Body of pancreas (tissue), 4 donors: Measurements from ENCODE around the gene CCNY.

Source experiments
- POLR2A ChIP-seq, 3 donors: fragments of 450-650 bp; IDR thresholded peaks; one replicate each; pipeline ENCODE4 v1.6.1; 2016; ENCODE audit warnings: antibody characterized with exemption in 3 of 3, mild to moderate bottlenecking in 2 of 3
- TF ChIP-seq, protein P1 (sequence below), 7 experiments: fragments of 450-650 bp in 4 of 7; fragments of 200-600 bp in 3 of 7; sonication (generic) in 3 of 7; IDR thresholded peaks; one replicate each; pipeline ENCODE4 v1.5.1; 2016 to 2019; ENCODE audit warnings: antibody characterized with exemption in 7 of 7

DNA sequence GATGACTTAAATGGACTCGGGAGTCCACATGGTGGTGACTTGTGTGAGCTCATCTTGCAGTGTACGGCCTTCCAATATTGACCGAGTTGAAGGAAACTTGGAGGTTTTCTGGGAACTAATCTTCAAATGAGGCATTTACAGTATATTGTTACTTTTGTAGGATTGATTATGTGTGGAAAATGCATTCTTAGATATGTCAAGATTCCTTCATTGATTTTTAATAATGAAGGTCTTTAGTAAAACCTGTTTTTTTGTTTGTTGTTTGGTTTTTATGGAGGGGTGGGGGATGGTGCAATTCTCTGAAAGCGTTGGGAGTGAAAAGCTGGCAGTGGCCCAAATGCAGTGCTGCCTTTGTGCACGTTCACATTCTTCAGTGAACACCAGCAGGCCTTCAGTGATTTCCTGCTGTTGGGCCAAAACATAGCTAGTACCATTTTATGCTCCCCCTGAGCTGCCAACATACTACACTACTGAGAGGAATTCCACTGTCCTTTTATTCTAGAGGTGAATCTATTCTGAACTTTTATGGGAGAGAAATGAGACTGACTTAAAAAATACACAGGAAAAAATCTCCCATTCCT lies 50.4 kb downstream of the CCNY start:
- TF ChIP-seq, protein P1, sequence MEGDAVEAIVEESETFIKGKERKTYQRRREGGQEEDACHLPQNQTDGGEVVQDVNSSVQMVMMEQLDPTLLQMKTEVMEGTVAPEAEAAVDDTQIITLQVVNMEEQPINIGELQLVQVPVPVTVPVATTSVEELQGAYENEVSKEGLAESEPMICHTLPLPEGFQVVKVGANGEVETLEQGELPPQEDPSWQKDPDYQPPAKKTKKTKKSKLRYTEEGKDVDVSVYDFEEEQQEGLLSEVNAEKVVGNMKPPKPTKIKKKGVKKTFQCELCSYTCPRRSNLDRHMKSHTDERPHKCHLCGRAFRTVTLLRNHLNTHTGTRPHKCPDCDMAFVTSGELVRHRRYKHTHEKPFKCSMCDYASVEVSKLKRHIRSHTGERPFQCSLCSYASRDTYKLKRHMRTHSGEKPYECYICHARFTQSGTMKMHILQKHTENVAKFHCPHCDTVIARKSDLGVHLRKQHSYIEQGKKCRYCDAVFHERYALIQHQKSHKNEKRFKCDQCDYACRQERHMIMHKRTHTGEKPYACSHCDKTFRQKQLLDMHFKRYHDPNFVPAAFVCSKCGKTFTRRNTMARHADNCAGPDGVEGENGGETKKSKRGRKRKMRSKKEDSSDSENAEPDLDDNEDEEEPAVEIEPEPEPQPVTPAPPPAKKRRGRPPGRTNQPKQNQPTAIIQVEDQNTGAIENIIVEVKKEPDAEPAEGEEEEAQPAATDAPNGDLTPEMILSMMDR (IDR thresholded peaks at IDR 0.05): no peak
- TF ChIP-seq POLR2A (IDR thresholded peaks at IDR 0.05): no peak
